NCI-H187 treated with DMSO at 0.1 percent for 48 hours (cell line): Measurements from ENCODE around the gene RDH13.

Experiments used
- DNase-seq: peaks from one replicate; lab custom pipeline; 2025; lab: John Stamatoyannopoulos, UW

Gene RDH13

DNA sequence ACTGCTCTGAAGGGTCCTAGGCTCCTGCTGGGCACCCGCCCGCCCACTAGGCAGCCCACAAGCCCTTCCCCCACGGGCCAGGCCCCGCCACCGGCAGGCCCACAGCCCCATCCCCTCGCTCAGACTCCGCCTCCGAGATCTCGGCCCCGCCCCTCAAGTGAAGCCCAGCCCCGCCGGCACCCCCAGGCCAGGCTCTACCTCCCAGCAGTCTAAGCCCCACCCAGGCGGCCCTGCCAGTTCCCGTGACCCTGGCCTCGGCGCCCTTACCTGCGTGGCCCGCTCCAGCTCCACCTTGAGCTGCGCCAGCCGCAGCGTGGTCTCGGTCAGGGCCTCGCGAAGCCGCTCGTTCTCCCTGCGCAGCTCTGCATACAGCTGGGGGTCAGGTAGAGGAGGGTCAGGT lies 29.0 kb upstream of the RDH13 start:
- no peak for DNase-seq

DNA sequence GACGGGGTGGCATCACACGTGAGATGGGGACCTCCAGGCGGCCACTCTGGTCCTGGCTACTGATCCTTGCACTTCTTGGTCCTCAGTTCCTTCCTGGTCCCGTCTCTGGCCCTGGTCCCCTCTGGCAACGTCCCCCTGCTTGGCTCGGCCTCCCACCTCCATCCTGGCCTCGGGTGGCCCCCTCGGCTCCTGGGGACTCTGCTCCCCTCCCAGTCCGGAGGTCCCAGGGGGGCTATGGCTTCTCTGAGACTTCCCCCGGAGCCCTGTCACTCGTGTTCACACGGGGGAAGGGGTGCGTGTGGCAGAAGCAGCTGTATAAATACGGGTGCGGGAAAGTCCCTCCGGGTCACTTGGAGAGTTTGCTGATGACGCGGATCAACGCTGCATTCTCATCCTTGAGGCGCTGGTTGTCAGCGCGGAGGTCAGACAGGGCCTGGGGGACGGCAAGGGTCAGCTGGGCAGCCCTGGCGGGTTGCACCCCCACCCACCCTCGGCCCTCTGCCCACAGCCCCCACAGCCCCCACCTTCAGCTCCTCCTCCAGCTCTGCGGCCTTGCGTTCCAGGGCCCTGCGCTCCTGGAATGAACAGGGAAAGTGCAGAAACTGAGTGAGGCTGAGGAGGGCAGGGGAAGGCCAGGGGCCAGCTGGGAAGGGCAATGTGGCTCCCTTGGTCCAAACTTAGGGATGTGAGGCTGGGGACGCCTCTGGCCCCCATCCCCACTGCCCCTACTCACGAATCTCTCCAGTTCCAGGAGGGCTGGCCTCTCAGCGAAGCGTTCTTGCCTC lies 28.4 kb upstream of the RDH13 start:
- DNase-seq = no peak

DNA sequence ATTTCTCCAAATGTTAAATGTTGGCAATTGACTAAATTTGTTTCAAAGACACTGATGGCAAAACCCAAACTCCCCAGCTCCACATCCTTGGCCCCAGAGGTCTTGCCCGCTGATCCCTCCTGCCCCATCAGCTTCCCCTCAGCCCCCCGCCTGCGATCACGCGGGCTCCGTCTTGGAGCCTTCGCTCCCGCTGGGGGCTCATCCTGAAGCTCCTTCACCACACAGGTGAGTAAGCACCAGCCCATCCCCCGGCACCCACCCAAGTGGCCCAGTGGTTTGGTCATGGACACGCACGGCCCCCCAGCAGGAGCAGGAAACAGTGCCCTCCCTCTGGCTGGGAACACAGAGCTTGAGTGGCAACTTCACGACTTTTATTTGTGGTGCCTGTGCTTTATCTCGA lies 27.6 kb upstream of the RDH13 start:
- no peak for DNase-seq

DNA sequence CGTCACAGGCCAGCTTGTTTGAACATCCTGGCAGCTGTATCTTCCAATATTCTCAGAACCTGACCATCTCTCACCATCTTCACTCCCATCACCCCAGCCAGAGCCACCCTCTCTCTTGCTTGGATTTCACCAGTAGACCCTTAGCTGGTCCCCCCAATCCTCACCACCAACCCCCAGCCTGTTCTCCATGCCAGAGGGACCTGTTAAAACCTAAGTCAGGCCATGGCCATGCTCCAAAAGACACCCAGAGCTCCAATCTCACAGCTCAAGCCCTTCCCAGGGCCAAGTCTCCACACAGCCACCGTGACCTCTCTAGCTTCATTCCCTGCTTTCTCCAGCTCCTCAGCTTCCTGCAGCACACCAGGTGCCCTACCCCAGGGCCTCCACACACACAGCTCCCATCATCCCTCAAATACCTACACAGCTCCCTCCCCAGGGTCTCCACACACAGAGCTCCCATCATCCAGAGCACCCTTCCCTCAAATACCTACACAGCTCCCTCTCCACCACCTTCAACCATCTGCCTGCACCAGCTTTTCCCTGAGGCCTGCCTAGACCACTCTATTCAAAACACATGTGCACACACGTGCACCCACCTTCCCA lies 26.5 kb upstream of the RDH13 start:
- DNase-seq = no peak

DNA sequence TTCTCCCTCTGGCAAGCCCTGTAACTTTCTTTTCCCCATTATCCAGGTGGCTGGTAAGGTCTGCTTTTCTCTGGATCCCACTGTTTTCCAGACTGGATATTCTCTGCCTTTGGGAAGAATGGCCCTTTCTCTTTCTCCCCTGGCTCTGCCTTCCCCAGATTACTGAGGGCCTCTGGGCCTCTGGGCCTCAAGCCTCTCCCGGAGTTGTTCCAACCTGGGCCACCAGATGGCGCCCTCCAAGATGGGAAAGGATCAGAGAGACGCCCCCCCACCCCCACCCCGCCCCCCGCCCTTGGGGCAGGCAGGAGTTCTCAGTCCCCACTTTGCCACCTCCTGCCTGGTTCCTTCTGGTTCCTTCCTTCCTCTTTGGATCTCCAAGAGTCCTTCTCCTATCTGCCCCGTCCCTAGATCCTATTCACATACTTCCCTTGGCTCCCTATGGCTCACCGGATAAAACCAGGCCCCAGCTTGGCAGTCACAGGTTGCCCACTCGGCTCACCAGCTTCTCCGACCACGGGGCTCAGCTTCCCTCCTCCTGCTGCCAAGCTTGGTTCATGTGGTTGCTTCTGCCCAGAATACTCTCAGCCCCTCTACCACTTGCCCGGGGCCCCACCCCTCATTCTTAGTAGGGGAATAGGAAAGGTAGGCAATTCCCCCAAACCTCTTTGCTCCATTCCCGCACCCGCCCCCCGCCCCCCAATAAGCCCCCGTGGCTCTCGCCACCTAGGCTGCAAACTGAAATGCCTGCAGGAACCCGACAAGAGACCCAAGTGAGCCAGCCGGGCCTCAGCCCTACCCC lies 25.8 kb upstream of the RDH13 start:
- peak; percentile 31 for DNase-seq

DNA sequence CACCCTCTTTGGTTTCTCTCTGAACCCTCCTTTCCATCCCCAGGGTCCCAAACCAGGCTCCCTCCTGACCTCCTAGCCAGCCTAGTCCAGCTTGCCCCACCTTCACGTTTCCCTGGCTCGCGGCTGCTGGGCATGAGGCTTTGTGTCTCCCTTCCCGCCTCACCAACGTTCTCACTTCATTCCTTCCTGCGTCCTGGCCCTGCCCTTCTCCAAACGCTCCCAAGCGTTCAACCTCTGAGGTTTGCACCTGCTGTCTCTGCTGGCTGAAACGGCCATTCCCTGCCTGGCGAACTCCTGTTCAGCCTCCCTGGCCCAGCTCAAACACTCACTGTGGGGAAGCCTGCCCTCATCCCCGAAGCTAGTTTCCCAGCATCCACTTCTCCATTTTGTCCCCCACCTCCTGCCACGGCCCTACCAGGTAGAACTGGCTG lies 25.1 kb upstream of the RDH13 start:
- DNase-seq = no peak

DNA sequence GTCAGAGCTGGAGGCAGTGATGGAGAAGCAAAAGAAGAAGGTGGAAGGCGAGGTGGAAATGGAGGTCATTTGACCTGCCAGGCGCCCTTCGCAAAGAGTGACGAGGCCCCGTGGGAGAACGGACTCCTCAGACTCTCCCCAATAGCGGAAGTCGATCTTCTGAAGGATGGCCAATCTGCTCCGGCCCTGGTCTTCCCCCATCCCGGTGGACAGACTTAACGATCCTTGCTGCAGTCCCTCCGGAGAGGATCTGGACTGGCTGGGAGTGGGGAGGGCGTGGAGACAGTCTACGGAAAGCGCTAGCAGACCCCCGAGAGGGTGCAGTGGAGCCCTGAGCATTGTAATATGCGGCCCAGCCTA lies 24.6 kb upstream of the RDH13 start:
- no peak for DNase-seq

DNA sequence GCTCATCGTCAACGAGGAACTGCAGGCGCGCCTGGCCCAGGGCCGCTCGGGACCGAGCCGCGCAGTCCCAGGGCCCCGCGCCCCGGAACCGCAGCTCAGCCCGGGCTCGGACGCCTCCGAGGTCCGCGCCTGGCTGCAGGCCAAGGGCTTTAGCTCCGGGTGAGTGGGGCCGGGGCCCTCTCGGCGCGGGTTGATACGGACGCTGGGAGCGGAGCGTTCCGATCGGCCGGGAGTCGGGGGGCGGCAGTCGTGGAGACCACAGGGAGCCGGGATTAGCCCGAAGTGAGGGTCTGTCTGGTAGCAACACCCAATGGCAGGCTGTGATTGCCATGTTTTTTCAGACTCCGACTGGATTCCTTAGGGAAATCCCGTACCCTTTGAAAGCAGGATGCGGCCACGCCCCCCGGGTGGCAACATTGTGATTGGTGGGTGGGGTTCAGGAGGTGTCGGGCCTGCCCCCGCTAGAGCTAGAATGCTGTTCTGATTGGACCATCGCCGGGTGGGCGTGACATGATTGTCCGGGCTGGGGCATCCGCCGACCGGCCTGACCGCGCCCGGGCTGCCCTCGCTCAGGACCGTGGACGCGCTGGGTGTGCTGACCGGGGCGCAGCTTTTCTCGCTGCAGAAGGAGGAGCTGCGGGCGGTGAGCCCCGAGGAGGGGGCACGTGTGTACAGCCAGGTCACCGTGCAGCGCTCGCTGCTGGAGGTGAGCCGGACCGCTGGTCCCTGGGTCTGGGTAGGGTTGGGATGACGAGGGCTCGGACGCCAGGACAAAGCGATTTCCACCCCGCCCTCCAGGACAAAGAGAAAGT lies 24.0 kb upstream of the RDH13 start:
- no peak for DNase-seq

DNA sequence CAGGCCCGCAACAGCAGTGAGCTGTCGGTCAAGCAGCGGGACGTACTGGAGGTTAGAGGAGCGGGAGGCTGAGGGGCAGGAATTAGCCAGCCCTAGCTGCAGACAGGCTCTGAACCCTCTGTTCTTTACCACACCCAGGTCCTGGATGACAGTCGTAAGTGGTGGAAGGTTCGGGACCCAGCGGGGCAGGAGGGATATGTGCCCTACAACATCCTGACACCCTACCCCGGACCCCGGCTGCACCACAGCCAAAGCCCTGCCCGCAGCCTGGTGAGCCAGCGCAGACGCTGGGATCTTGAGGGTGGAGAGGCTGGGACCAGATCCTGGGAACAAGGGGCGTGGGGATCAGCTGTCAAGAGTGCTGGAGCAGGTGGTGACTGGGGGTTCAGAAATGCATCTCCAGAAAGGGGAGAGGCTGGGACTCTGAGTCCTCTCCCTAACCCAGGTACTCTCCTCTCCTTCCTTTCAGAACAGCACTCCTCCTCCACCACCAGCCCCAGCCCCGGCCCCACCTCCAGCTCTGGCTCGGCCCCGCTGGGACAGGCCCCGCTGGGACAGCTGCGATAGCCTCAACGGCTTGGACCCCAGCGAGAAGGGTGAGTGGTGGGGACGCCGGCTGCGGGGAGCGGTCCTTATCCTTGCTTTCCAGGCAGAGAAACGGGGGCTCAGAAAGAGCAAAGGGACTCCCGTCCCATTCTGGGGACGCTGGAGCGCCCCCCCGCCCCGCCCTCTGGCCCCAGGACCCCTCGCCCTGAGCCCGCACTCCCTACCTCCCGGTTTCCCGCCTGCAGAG lies 23.2 kb upstream of the RDH13 start:
- DNase-seq = no peak

DNA sequence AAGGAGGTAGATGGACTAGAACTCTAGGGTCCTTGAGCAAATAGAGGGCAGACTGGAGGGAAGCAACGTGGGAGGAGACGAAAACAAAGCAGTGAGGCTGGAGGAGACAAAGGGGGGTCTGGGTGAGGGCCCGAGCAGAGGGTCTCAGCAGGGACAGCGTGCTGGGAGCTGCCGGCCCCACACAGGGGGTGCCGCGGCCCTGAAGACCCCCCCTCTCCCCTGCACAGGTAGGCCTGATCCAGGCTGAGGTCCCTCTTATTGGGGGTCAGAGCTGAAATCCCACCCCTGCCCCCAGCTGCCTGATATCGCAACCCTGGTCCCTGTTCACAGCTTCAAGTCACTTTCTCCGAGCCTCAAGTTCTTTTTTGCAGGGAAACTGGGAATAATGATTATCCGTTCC lies 21.5 kb upstream of the RDH13 start:
- no peak for DNase-seq

DNA sequence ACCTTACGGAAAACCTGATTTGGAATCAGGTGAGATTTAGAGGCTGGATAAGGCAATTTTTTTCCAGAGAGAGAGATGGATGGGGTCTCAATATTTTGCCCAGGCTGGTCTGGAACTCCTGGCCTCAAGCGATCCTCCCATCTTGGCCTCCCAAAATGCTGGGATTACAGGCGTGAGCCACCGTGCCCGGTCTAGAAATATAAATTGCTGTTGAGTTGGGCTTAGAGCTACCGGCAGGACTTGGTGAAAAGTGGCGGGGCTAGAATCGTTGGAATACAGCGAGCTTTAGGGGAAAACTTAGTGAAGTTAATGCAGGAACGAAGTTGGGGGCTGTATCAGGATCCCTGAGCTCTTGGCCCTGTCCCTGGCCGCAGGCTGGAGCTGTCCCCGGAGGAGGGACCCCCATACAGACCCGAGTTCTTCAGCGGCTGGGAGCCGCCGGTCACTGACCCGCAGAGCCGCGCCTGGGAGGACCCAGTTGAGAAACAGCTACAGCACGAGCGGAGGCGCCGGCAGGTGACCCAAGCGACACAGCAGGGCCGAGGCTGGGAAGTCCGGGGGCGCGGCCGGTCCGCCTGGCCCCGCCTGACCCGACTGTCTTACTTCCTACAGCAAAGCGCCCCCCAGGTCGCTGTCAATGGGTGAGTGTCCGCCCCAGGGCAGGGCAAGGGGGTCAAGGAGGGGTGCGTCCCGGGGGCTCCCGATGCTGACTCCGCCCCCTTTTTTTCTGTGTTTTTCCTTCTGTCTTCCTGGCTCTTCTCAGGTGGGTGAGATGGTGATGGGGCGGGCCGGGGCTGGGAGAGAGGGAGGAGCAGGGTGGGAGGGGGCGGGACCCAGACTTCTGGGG lies 20.3 kb upstream of the RDH13 start:
- no peak for DNase-seq

DNA sequence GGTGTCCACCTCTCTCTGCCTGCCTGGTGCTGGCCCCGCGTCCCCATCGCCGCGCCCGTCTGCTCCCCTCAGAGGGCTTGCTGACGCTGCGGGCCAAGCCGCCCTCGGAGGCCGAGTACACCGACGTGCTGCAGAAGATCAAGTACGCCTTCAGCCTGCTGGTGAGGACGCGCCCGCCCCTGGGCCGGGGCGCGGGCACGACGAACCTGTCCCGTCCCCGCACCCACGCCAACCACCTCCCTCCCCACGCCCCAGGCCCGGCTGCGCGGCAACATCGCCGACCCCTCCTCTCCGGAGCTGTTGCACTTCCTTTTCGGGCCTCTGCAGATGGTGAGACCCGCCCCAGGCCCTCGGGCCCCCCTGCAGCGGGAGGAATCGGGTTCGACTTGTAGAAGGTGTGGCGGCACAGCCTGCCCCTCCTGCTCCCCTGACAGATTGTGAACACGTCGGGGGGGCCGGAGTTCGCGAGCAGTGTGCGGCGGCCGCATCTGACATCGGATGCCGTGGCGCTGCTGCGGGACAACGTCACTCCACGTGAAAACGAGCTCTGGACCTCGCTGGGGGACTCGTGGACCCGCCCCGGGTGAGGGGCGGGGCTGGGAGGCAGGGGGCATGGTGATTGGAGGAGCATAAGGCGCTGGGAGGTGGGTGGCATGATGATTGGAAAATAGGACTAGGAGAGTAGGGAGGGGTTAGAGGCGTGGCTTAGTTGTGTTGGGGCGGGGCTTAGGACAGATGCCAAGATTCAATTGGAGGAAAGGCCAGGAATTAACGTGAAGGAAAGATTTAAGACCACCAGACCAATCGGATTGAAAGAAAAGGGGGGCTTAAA lies 19.3 kb upstream of the RDH13 start:
- DNase-seq = no peak

DNA sequence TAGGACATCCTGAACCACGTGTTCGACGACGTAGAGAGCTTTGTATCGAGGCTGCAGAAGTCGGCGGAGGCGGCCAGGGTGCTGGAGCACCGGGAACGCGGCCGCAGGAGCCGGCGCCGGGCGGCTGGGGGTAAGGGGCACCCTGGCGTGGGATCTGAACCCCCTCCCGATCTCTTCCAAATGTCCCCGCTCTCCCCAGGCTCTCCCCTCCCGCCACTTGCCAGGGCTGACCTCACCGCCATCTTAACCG lies 18.7 kb upstream of the RDH13 start:
- DNase-seq = no peak

DNA sequence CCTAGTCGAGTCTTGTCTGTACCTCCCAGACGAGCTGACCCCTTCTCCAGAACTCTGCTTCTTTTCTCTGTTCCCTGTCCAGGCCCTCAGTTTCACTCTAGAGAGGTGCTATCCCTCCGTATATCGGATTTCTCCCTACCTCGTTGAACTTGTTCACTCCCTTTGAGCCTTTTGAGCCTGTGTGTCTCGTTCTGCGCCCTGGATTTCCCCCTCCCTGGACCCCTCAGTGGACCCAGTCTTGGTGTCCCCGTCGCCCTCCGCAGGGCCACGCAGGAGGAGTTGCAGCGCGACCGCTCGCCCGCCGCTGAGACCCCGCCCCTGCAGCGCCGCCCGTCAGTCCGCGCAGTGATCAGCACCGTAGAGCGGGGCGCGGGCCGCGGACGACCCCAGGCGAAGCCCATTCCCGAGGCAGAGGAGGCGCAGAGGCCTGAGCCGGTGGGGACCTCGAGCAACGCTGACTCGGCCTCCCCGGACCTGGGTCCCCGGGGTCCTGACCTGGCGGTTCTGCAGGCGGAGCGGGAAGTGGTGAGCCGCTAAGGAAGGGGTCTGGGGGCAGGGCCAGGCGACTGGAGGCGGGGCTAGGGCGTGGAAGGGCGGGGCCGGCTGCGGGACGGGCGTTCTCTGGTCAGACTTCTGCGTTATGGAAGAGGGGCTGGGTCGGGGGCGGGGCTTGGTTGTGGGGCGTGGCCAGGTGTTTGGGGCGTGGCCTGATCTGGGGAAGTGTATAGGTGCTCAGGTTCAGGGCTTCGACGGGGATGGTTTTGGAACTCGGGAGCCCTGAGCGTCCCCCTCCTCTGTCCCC lies 18.2 kb upstream of the RDH13 start:
- DNase-seq = peak; percentile 32

DNA sequence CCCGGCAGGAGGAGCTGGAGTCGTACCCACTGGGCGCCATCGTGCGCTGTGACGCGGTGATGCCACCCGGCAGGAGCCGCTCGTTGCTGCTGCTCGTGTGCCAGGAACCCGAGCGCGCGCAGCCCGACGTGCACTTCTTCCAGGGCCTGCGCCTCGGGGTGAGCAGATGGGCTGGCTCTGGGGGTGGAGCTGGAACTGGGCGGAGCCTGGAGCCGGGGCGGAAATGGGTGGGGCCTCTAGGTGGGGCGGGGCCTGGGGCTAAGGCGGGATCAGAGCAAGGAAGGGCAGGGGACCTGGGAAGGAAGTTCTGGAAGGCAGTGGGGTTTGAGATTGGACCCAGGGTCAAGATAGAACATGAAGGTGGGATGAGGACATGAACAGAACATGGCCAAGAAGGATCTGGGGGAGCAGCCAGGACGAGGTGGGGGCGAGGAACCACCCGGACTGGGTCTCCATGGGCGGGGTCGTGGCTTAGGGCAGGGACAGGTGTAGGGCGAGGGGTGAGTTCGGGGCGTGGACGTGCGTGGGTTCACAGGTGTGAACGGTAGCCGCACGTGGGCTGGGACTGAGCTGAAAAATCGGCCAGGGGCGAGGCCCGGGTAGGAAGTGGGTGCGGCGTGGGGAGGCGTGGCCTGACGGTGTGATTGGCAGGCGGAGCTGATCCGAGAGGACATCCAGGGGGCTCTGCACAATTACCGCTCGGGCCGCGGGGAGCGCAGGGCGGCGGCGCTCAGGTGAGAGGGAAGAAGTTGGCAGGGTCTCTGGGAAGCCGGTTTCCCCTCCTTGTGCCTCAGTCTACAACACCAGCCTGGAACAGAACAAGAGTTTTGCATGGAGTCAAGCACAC lies 17.4 kb upstream of the RDH13 start:
- DNase-seq = no peak

DNA sequence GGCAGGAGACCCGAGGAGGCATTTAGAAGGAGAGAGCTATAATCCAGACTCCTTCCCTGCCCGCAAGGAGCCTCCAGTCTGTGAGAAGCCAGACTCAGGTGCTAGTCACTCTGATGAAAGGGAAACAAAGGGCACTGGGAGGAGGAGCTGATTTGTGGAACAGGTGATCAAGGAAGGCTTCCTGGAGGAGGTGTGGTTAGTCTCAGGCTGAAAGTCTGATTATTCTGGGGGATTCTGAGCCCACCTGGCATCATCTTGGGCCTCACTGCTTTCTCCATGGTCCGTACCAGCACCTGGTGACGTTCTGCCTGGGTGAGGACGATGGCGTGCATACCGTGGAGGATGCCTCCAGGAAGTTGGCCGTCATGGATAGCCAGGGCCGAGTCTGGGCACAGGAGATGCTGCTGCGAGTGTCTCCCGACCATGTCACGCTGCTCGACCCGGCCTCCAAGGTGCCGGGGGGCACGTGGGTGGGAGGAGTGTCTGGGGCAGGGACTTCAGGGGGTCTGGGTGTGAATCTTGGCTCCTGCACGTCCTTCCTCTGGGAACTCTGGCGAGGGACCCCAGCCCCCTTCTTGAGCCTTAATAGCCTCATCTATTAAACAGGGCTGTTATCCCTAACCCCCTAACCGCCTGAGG lies 16.6 kb upstream of the RDH13 start:
- DNase-seq = no peak

DNA sequence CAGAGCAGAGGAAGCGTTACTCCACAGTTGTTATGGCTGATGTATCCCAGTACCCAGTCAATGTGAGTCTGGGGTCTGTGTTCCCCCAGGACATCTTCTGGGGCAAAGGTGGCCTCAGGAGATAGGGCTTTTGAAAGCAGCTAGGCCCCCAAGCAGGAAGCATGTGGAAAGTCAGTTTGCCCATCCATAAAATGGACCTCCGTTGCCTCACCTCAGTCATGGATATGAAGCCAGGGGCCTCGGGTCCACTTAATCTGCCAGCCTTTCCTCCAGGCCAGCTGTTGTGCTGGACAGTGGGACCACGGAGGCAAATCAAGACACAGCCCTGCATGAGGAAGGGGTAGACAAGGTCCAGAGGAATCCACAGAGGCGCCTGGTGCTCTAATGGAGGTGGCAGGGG lies 16.0 kb upstream of the RDH13 start:
- no peak for DNase-seq

DNA sequence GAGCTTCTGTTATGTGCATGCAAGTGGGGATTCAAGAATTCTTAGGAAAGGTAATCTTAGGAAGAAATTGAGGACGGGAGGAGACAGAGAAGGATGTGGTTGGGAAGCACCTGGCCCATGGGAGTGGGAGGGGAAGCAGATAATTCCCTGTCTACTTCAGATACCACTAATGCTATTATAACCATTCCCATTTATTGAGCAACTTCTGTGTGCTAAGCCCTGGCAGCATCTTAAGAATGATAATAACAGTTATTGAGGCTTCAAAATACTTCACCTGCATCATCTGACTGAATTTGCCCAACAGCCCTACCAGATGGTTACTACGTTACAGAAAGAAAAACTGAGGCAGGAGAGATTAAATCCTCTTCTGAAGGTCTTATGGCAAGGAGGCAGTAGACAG lies 14.2 kb upstream of the RDH13 start:
- DNase-seq = no peak
